HEK293T (cell line): Measurements from ENCODE around the gene SPDYE2B.
"Not testable (repeated sequence)": the region's sequence is repeated elsewhere in the genome, so short reads cannot be mapped to it uniquely, and the experiment has no call there.

Experiments used
- HDGF ChIP-seq: fragments of 450-650 bp; IDR thresholded peaks from 2 replicates; pipeline ENCODE4 v1.6.1; 2017; ENCODE audit warnings: antibody characterized with exemption, borderline replicate concordance
- NFRKB ChIP-seq: fragments of 450-650 bp; IDR thresholded peaks from 2 replicates; pipeline ENCODE4 v1.6.1; 2016; ENCODE audit warnings: mild to moderate bottlenecking, moderate library complexity
- SP1 ChIP-seq: fragments of 450-650 bp; IDR thresholded peaks from 2 replicates; pipeline ENCODE4 v1.6.1; 2017

DNA sequence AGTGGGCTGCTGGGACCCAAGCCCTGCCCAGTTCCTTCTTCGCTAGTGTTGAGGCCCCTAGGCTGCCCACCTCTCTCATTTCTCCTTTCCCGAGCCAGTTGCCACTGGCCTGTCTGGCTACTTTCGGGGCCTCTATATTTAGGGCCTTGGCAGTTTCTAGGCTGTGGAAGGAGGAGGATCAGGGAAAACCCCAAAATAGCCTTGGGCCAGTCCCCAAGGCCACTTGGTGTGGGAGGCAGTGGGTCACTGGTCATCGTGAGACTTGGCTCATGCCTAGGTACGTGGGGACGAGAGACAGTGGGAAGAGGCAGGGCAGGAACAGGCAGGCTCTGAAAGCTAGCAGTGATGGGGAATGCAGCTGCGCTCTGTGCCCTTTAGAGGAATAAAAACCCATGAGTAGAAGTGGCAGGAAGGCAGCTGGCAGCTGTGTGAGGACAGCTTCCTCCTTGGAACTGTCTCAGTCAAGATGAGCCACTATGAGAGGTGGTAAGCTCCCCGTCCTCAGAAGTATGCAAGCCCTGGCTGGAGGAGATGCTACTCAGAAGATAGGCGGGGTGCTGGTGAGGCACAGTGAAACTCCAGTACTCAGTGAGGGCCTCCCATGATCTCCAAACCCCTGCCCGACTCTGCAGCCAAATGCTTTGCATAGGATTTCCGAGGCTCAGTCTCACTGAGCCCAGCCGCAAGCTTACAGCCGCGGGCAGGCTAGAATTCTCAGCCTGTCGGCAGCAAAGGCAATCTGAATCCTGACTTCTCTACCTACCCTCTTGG lies 36.4 kb upstream of the SPDYE2B start:
- not testable (repeated sequence) for TF ChIP-seq SP1, HDGF, NFRKB
